Activated CD8-positive, alpha-beta memory T cell treated with anti-CD3 and anti-CD28 coated beads for 4 hours (primary cell): ENCODE results near the gene TRIM29.

Experiments used
- DNase-seq, 2 donors: peaks; one replicate each; pipeline ENCODE4 v3.0.0-alpha.2; 2020; ENCODE audit warnings: low read depth in 2 of 2

TRIM29 gene

DNA sequence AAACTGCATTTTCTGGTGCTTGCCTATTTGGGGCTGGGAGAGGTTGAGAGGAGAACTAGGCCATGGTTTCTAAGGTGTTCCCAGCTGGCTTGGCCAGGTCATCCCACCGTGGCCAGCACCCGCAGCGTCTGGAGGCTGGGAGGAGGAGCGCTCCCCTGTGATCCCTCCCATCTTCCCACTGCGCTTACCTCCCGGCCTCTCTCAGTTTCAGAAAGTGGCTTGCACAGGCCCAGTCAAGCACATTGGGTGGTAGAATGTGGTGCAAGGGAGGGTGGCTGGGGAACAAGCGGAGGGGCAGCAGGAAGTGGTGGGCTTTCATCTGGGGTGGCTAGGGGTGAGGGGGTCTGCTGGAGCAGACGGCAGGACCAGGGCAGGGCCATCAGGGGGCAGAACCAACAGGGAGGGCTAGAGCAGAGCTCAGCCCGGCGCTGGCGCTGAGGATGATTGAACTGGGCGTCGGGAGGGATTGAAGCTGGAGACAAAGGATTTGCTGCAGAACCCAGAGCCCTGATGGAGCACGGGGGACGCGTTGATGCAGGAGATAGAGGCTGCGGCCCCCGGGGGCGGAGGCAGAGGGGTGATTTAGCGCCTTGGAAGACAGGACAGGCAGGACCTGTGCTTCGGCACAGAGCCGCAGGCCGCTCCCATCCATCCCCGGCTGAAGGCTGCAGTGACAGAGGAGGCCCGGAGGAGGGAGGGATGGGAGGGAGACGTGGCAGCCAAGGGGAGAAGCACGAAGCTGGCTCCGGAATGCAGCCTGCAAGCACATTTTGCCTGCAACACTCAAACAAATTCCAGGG lies 76.0 kb downstream of the TRIM29 start:
- DNase-seq, result no peak
